ENCODE data around the gene GTPBP2.

GRCh38 chr6:43667245-43668150 is 38.4 kb upstream of the GTPBP2 start:
- TF ChIP-seq CTCF (CRISPR knock-in tag; IDR thresholded peaks at IDR 0.05) (peak; percentile 100), MATR3 (CRISPR knock-in tag; IDR thresholded peaks at IDR 0.05) (no peak), HNF1A (IDR thresholded peaks at IDR 0.05; ENCODE audit: low read depth) (no peak), HNF1A (CRISPR knock-in tag; IDR thresholded peaks at IDR 0.05; ENCODE audit: borderline replicate concordance) (no peak; the same call in 1 of the 2 replicates), ZFYVE20 (CRISPR knock-in tag; IDR thresholded peaks at IDR 0.05; ENCODE audit: borderline replicate concordance, low read depth) (no peak), MXI1 (IDR thresholded peaks at IDR 0.05; ENCODE audit: borderline replicate concordance, low read depth, low read length) (no peak), MAX (IDR thresholded peaks at IDR 0.05) (peak; percentile 59; the same call in 1 of the 2 replicates), FOXK1 (CRISPR knock-in tag; IDR thresholded peaks at IDR 0.05; ENCODE audit: borderline replicate concordance, low read depth) (no peak), YY1 (IDR thresholded peaks at IDR 0.05; ENCODE audit: insufficient read depth, insufficient replicate concordance, low read depth, low read length) (peak; percentile 56), TOPORS (CRISPR knock-in tag; IDR thresholded peaks at IDR 0.05) (peak; percentile 66)
